Mesenteric fat pad (tissue), 1 donor: ENCODE measurements around the gene WBP1L. TPM values are rescaled to one million over a fixed set of nuclear protein-coding genes. Genes with fewer than 3 reads are reported as not detected.
A peak's percentile ranks its signal among the peaks of the same experiment; 100 is the strongest.
"Not testable (repeated sequence)": the region's sequence is repeated elsewhere in the genome, so short reads cannot be mapped to it uniquely, and the experiment has no call there.

Source experiments
- DNase-seq: peaks from one replicate; pipeline ENCODE4 v3.0.0-alpha.2; 2020; ENCODE audit warnings: low spot score
- total RNA-seq: library from RNA; stranded (reverse); fragmentation: NEBNext Ultra II Directional; extraction: Animal tissue kit (Norgen Biotek cat#: 25700); gene quantifications from one replicate; pipeline ENCODE4 v1.2.1, GENCODE V29; 2021
- donor health status: DM: yes; HTN: yes; CAD: no.

WBP1L gene
- total RNA-seq, 1 donor from 2014 or later: 98.0 TPM

GRCh38 chr10:102834143-102834542, 90.4 kb downstream of the WBP1L start:
- DNase-seq: no peak

GRCh38 chr10:102835007-102835482, 91.3 kb downstream of the WBP1L start:
- no peak for DNase-seq

GRCh38 chr10:102837230-102837721, 93.5 kb downstream of the WBP1L start, which contains the start of gene CYP17A1:
Gene CYP17A1, minus strand, starts transcription at chr10:102837413. Its CDS starts 52 bp downstream, at chr10:102837361.
- DNase-seq: no peak

- DNase-seq: not testable (repeated sequence)
These were observed 94.7 kb downstream of the WBP1L start for GRCh38 chr10:102838276-102838927.

GRCh38 chr10:102841827-102842345, 98.1 kb downstream of the WBP1L start:
- DNase-seq: peak; percentile 51

GRCh38 chr10:102843139-102843538, 99.4 kb downstream of the WBP1L start:
- DNase-seq: peak; percentile 49

GRCh38 chr10:102844190-102844776, 100.5 kb downstream of the WBP1L start:
- not testable (repeated sequence) for DNase-seq

- peak; percentile 74 for DNase-seq
These were observed 101.7 kb downstream of the WBP1L start for GRCh38 chr10:102845352-102845902.

- DNase-seq: no peak
These were observed 106.3 kb downstream of the WBP1L start for GRCh38 chr10:102850025-102850518.

GRCh38 chr10:102853237-102853636, 109.5 kb downstream of the WBP1L start:
- DNase-seq: not testable (repeated sequence)

GRCh38 chr10:102855731-102856436, 112.1 kb downstream of the WBP1L start:
- DNase-seq: not testable (repeated sequence)

GRCh38 chr10:102856758-102857424, 113.1 kb downstream of the WBP1L start:
- DNase-seq: no peak

GRCh38 chr10:102859911-102860310, 116.2 kb downstream of the WBP1L start:
- no peak for DNase-seq

GRCh38 chr10:102863660-102864059, 119.9 kb downstream of the WBP1L start:
- DNase-seq: no peak

GRCh38 chr10:102865620-102866019, 121.9 kb downstream of the WBP1L start:
- no peak for DNase-seq

Other genes with a start within 250 kb of the WBP1L start
- 111 TPM for gene ACTR1A, start 241.2 kb upstream of the WBP1L start, total RNA-seq
- gene SUFU, start 240.0 kb upstream of the WBP1L start, total RNA-seq: 11.6 TPM
- gene TRIM8, start 99.5 kb upstream of the WBP1L start, total RNA-seq: 146 TPM
- 5.7 TPM for gene ARL3, start 29.6 kb upstream of the WBP1L start, total RNA-seq
- gene SFXN2, start 29.3 kb upstream of the WBP1L start, total RNA-seq: 7.2 TPM
- not detected for gene CYP17A1, start 93.5 kb downstream of the WBP1L start, total RNA-seq
- 25.7 TPM for gene BORCS7, start 110.3 kb downstream of the WBP1L start, total RNA-seq
- 2.1 TPM for gene AS3MT, start 125.5 kb downstream of the WBP1L start, total RNA-seq
- gene CNNM2, start 174.3 kb downstream of the WBP1L start, total RNA-seq: 3.1 TPM